ENCODE data around the gene PRR3. TPM values are rescaled to one million over a fixed set of nuclear protein-coding genes. Genes with fewer than 3 reads are reported as not detected.

PRR3 gene
- total RNA-seq, 1 donor from 2014 or later, result 25.0 TPM

DNA sequence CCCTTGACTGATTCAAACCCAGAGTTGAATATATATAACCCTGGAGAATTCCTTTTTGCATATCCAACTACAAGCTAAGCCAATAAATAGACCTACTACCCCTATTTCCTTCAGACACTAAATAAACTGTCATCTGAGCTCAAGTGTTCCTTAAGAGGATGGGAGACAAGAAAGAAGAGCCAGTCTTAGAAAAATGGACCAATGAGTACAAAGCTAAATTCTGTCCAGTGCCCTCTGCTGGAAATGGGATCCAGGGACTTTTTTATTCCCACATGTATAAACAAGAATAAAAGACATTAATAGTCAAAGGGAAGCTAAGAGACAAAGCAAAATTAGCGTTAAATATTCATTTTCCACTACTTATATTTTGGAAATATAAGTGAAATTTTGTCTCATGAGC, 55.1 kb downstream of the PRR3 start:
- H3K27me3 ChIP-seq, result no peaks in the 10 kb centered on the region
- H3K4me1 ChIP-seq, result peaks cover 9 to 48% of the 10 kb centered on the region in 2 donors
- DNase-seq (ENCODE audit: low spot score in 2 of 2), result no peak
- TF ChIP-seq, protein P1, sequence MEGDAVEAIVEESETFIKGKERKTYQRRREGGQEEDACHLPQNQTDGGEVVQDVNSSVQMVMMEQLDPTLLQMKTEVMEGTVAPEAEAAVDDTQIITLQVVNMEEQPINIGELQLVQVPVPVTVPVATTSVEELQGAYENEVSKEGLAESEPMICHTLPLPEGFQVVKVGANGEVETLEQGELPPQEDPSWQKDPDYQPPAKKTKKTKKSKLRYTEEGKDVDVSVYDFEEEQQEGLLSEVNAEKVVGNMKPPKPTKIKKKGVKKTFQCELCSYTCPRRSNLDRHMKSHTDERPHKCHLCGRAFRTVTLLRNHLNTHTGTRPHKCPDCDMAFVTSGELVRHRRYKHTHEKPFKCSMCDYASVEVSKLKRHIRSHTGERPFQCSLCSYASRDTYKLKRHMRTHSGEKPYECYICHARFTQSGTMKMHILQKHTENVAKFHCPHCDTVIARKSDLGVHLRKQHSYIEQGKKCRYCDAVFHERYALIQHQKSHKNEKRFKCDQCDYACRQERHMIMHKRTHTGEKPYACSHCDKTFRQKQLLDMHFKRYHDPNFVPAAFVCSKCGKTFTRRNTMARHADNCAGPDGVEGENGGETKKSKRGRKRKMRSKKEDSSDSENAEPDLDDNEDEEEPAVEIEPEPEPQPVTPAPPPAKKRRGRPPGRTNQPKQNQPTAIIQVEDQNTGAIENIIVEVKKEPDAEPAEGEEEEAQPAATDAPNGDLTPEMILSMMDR (IDR thresholded peaks at IDR 0.05), result peak in 2 of 3 experiments; percentile 21 to 23
- intact Hi-C loops (cut with DNase I), result loop anchor here (5.0 to 10.0 kb wide), 2 partner anchors 125 to 933 kb away; partner anchors contain the start of genes ATP6V1G2, DDX39B, HLA-E and NFKBIL1
- no peak overlapping the region for H3K4me3 ChIP-seq
- peaks cover 31 to 35% of the 10 kb centered on the region in 2 donors for H3K36me3 ChIP-seq
- H3K27ac ChIP-seq, result peak overlapping the region; percentile 19 to 95
- no peaks in the 10 kb centered on the region for H3K9me3 ChIP-seq

- intact Hi-C loops (cut with DNase I), result loop anchor here (5.0 to 10.0 kb wide), 2 partner anchors 125 to 932 kb away; partner anchors contain the start of genes ATP6V1G2, DDX39B, HLA-E and NFKBIL1
- H3K36me3 ChIP-seq, result peaks cover 26 to 30% of the 10 kb centered on the region in 2 donors
- TF ChIP-seq, protein P1 (IDR thresholded peaks at IDR 0.05), result no peak
- peak overlapping the region in 1 of 2 donors; percentile 77 for H3K4me3 ChIP-seq
- DNase-seq (ENCODE audit: low spot score in 2 of 2), result no peak
- H3K27me3 ChIP-seq, result no peaks in the 10 kb centered on the region
- peaks cover 9 to 48% of the 10 kb centered on the region in 2 donors for H3K4me1 ChIP-seq
- peak overlapping the region; percentile 14 to 95 for H3K27ac ChIP-seq
- no peaks in the 10 kb centered on the region for H3K9me3 ChIP-seq
Measured at GRCh38 chr6:30612687-30613248, 55.7 kb downstream of the PRR3 start.

Other genes with a start within 250 kb of the PRR3 start
- 2.8 TPM for gene TRIM39, start 230.4 kb upstream of the PRR3 start, total RNA-seq
- gene RPP21, start 212.1 kb upstream of the PRR3 start, total RNA-seq, result 262 TPM
- gene HLA-E, start 67.8 kb upstream of the PRR3 start, total RNA-seq, result 896 TPM
- 33.0 TPM for gene GNL1, start 806 bp upstream of the PRR3 start, total RNA-seq
- 36.6 TPM for gene ABCF1, start 14.1 kb downstream of the PRR3 start, total RNA-seq
- gene PPP1R10, start 59.9 kb downstream of the PRR3 start, total RNA-seq, result 52.6 TPM
- gene MRPS18B, start 60.5 kb downstream of the PRR3 start, total RNA-seq, result 33.0 TPM
- gene ATAT1, start 69.6 kb downstream of the PRR3 start, total RNA-seq, result 13.7 TPM
- 6.2 TPM for gene C6orf136, start 89.8 kb downstream of the PRR3 start, total RNA-seq
- 39.2 TPM for gene DHX16, start 115.7 kb downstream of the PRR3 start, total RNA-seq
- gene PPP1R18, start 129.3 kb downstream of the PRR3 start, total RNA-seq, result 83.3 TPM
- gene NRM, start 133.7 kb downstream of the PRR3 start, total RNA-seq, result 25.1 TPM
- gene MDC1, start 160.0 kb downstream of the PRR3 start, total RNA-seq, result 27.1 TPM
- 537 TPM for gene TUBB, start 163.1 kb downstream of the PRR3 start, total RNA-seq
- gene FLOT1, start 185.4 kb downstream of the PRR3 start, total RNA-seq, result 123 TPM
- gene IER3, start 187.3 kb downstream of the PRR3 start, total RNA-seq, result 51.9 TPM